K562 (cell line): ENCODE data around the gene CHKB. TPM values are rescaled to one million over a fixed set of nuclear protein-coding genes. Genes with fewer than 3 reads are reported as not detected.

Source experiments
- CTBP1 ChIP-seq: fragments of 450-650 bp; IDR thresholded peaks from 2 replicates; pipeline ENCODE4 v1.6.1; 2016; ENCODE audit warnings: borderline replicate concordance
- ELF2 ChIP-seq: fragments of 250-450 bp; sonication (Bioruptor Pico); IDR thresholded peaks from 2 replicates; pipeline ENCODE4 v1.5.0; 2021; ENCODE audit warnings: mild to moderate bottlenecking
- MTA1 ChIP-seq: fragments of 450-650 bp; IDR thresholded peaks from 2 replicates; pipeline ENCODE4 v1.6.1; 2017; ENCODE audit warnings: borderline replicate concordance
- NRF1 ChIP-seq, 2 experiments: fragments of 450-650 bp; IDR thresholded peaks in 1 of 2; conservative IDR thresholded peaks in 1 of 2; 2 replicates each; pipeline ENCODE4 v1.6.1; 2014; ENCODE audit warnings: mild to moderate bottlenecking in 2 of 2
- ZFX ChIP-seq: sonication (generic); formaldehyde crosslinking; IDR thresholded peaks from 2 replicates; pipeline ENCODE4 v1.8.0; 2022; ENCODE audit warnings: mild to moderate bottlenecking, missing genetic modification reagents, moderate library complexity
- polyA plus RNA-seq, 8 experiments: library from polyadenylated mRNA; depleted of rRNA in 4 of 8; stranded (reverse) in 5 of 8; unstranded in 3 of 8; fragments of >200 nt; fragmentation: Nextera tagmentation in 2 of 8; fragmentation: Illumina TruSeq in 1 of 8; extraction: Ambion mirVana in 2 of 8; extraction: Trizol in 1 of 8; gene quantifications; 2 replicates each; pipeline versions ENCODE4 v1.2.1 to v1.2.3, GENCODE V29; 2011 to 2014; ENCODE audit warnings: inconsistent platforms in 1 of 8, missing spikeins in 1 of 8
- total RNA-seq, 7 experiments: library from RNA; depleted of rRNA in 6 of 7; stranded (reverse); fragments of >200 nt in 6 of 7; fragmentation: Illumina TruSeq in 2 of 7; extraction: Trizol in 2 of 7; gene quantifications; 2 replicates each; pipeline versions ENCODE4 v1.2.1 to v1.2.3, GENCODE V29; 2011 to 2021; ENCODE audit warnings: low replicate concordance in 1 of 7
- TF ChIP-seq, protein P1 (sequence below): fragments of 450-650 bp; IDR thresholded peaks from 2 replicates; pipeline ENCODE4 v1.6.1; 2017; ENCODE audit warnings: mild to moderate bottlenecking, moderate library complexity
- TF ChIP-seq, protein P2 (sequence below), 3 experiments: IDR thresholded peaks in 2 of 3; conservative IDR thresholded peaks in 1 of 3; 2 replicates each; pipeline ENCODE4 v1.5.1; 2011 to 2012; ENCODE audit warnings: low read length in 3 of 3, mild to moderate bottlenecking in 3 of 3, control low read depth in 2 of 3, improper control_type of control experiment in 1 of 3, inconsistent platforms in 1 of 3, low read depth in 1 of 3, mixed read lengths in 1 of 3, moderate library complexity in 1 of 3; ENCODE audit not compliant: insufficient read depth in 2 of 3
- TF ChIP-seq, protein P3 (sequence below), 2 experiments: fragments of 450-650 bp in 1 of 2; sonication (generic) in 1 of 2; formaldehyde crosslinking in 1 of 2; IDR thresholded peaks; 2 replicates each; pipeline versions ENCODE4 v1.7.1 to v1.9.0; 2016 to 2022; ENCODE audit warnings: inconsistent platforms in 1 of 2, mild to moderate bottlenecking in 1 of 2, missing genetic modification reagents in 1 of 2
- TF ChIP-seq, protein P4 (sequence below): fragments of 450-650 bp; IDR thresholded peaks from 2 replicates; pipeline ENCODE4 v1.6.1; 2018; ENCODE audit not compliant: partially characterized antibody

The CHKB gene
- total and polyA plus RNA-seq, 9 of the 15 experiments (the other 6 are each of a cell fraction or from before 2014, with no cell fraction given): 2.7 to 31.0 (median 11.0) TPM

DNA sequence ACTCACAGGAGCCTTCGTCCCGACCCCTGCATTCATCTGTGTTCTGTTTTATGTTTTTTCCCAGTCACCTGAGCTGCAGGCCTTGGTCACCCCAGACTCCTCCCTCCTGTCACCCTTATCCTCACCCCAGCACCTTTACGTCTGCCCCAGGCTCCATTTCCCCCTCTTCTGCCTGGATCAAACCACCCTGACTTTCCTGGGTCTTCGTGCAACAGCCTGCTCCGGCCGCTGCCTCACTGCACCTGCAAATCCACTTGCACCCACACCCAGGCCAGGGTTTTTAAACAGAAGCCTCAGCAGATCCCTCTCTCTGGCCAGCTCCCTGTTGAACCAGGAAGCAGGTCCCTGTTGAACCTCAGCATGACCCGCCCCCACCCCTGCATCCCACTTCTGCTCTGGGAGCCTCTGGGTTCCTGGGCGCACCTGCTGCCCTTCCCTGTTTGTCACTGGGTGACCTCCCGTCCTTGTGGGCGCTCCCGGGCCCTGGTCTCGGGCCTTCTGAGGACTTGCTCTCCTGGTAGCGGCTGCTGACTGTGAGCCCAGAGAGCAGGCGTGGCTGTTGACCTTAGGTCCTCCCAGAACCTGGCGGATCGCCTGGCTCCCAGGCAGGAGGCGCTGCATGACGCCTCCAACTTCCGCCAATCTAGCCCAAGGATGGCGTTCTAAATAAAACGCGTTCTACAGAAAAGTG lies 30.8 kb upstream of the CHKB start (continued):
- peak; percentile 37; the same call in 1 of the 2 replicates for TF ChIP-seq ZFX (CRISPR knock-in tag)
- TF ChIP-seq MTA1: peak; percentile 54; the same call in 1 of the 2 replicates
- TF ChIP-seq CTBP1: peak; percentile 16; the same call in 1 of the 2 replicates
- 0 out of 2 replicates have a peak, but pooled peaks have one; percentile 49 for TF ChIP-seq ELF2 (CRISPR knock-in tag)
- TF ChIP-seq, protein P1, sequence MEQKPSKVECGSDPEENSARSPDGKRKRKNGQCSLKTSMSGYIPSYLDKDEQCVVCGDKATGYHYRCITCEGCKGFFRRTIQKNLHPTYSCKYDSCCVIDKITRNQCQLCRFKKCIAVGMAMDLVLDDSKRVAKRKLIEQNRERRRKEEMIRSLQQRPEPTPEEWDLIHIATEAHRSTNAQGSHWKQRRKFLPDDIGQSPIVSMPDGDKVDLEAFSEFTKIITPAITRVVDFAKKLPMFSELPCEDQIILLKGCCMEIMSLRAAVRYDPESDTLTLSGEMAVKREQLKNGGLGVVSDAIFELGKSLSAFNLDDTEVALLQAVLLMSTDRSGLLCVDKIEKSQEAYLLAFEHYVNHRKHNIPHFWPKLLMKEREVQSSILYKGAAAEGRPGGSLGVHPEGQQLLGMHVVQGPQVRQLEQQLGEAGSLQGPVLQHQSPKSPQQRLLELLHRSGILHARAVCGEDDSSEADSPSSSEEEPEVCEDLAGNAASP: peak; percentile 59; the same call in 1 of the 2 replicates
- TF ChIP-seq, protein P2, sequence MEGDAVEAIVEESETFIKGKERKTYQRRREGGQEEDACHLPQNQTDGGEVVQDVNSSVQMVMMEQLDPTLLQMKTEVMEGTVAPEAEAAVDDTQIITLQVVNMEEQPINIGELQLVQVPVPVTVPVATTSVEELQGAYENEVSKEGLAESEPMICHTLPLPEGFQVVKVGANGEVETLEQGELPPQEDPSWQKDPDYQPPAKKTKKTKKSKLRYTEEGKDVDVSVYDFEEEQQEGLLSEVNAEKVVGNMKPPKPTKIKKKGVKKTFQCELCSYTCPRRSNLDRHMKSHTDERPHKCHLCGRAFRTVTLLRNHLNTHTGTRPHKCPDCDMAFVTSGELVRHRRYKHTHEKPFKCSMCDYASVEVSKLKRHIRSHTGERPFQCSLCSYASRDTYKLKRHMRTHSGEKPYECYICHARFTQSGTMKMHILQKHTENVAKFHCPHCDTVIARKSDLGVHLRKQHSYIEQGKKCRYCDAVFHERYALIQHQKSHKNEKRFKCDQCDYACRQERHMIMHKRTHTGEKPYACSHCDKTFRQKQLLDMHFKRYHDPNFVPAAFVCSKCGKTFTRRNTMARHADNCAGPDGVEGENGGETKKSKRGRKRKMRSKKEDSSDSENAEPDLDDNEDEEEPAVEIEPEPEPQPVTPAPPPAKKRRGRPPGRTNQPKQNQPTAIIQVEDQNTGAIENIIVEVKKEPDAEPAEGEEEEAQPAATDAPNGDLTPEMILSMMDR (IDR thresholded peaks at IDR 0.05 in 2 of 3, conservative IDR thresholded peaks at IDR 0.05 in 1 of 3; ENCODE audit: insufficient read depth in 2 of 3, low read depth in 1 of 3, low read length in 3 of 3): peak; percentile 40 to 82 (median 58)
- TF ChIP-seq, protein P3, sequence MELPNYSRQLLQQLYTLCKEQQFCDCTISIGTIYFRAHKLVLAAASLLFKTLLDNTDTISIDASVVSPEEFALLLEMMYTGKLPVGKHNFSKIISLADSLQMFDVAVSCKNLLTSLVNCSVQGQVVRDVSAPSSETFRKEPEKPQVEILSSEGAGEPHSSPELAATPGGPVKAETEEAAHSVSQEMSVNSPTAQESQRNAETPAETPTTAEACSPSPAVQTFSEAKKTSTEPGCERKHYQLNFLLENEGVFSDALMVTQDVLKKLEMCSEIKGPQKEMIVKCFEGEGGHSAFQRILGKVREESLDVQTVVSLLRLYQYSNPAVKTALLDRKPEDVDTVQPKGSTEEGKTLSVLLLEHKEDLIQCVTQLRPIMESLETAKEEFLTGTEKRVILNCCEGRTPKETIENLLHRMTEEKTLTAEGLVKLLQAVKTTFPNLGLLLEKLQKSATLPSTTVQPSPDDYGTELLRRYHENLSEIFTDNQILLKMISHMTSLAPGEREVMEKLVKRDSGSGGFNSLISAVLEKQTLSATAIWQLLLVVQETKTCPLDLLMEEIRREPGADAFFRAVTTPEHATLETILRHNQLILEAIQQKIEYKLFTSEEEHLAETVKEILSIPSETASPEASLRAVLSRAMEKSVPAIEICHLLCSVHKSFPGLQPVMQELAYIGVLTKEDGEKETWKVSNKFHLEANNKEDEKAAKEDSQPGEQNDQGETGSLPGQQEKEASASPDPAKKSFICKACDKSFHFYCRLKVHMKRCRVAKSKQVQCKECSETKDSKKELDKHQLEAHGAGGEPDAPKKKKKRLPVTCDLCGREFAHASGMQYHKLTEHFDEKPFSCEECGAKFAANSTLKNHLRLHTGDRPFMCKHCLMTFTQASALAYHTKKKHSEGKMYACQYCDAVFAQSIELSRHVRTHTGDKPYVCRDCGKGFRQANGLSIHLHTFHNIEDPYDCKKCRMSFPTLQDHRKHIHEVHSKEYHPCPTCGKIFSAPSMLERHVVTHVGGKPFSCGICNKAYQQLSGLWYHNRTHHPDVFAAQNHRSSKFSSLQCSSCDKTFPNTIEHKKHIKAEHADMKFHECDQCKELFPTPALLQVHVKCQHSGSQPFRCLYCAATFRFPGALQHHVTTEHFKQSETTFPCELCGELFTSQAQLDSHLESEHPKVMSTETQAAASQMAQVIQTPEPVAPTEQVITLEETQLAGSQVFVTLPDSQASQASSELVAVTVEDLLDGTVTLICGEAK (IDR thresholded peaks at IDR 0.05): 0 out of 2 replicates have a peak, but pooled peaks have one; percentile 32
- TF ChIP-seq, protein P3 (CRISPR knock-in tag; IDR thresholded peaks at IDR 0.05): no peak
- TF ChIP-seq NRF1 (conservative IDR thresholded peaks at IDR 0.05 in 1 of 2, IDR thresholded peaks at IDR 0.05 in 1 of 2): peak; percentile 37 to 39; a peak in 3 of 4 replicates
- TF ChIP-seq, protein P4, sequence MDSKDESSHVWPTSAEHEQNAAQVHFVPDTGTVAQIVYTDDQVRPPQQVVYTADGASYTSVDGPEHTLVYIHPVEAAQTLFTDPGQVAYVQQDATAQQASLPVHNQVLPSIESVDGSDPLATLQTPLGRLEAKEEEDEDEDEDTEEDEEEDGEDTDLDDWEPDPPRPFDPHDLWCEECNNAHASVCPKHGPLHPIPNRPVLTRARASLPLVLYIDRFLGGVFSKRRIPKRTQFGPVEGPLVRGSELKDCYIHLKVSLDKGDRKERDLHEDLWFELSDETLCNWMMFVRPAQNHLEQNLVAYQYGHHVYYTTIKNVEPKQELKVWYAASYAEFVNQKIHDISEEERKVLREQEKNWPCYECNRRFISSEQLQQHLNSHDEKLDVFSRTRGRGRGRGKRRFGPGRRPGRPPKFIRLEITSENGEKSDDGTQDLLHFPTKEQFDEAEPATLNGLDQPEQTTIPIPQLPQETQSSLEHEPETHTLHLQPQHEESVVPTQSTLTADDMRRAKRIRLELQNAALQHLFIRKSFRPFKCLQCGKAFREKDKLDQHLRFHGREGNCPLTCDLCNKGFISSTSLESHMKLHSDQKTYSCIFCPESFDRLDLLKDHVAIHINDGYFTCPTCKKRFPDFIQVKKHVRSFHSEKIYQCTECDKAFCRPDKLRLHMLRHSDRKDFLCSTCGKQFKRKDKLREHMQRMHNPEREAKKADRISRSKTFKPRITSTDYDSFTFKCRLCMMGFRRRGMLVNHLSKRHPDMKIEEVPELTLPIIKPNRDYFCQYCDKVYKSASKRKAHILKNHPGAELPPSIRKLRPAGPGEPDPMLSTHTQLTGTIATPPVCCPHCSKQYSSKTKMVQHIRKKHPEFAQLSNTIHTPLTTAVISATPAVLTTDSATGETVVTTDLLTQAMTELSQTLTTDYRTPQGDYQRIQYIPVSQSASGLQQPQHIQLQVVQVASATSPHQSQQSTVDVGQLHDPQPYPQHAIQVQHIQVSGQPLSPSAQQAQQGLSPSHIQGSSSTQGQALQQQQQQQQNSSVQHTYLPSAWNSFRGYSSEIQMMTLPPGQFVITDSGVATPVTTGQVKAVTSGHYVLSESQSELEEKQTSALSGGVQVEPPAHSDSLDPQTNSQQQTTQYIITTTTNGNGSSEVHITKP: peak; percentile 64
